NCI-H2029 (cell line): ENCODE measurements around the gene PSMD2.
A peak's percentile ranks its signal among the peaks of the same experiment; 100 is the strongest.

Experiments
- DNase-seq: peaks from one replicate; lab custom pipeline; 2025; lab: John Stamatoyannopoulos, UW

The PSMD2 gene

DNA sequence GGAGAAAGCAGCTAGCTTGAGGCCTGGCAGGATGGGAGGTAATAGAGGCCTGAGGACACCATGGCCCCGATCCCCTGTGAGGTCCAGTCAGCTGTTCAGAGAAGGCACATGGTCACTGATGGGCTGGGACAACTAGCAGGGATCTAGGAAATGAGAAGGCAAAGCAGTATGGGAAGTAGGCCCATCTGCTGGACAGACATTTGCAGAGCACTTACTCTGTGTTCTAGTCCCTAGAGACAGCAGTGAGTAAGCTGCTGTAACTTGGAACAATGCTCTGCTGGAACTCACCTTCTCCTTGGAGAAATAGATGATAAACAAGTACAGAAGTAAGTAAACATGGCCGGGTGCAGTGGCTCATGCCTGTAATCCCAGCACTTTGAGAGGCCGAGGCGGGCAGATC, 16.1 kb upstream of the PSMD2 start:
- no peak for DNase-seq

DNA sequence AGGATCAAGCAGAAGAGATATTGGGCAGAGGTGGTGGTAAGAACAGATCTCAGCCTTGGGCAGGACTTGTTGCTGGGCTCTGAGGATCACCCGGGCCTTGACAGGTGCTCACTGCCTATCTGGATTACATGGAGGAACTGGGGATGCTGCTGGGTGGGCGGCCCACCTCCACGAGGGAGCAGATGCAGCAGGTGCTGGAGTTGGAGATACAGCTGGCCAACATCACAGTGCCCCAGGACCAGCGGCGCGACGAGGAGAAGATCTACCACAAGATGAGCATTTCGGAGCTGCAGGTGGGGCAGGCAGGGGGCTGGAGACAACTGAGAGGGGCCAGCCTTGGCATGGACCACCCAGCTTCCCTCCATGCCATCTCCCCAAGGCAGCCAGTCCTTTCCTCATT, 15.4 kb upstream of the PSMD2 start:
- DNase-seq, result no peak

DNA sequence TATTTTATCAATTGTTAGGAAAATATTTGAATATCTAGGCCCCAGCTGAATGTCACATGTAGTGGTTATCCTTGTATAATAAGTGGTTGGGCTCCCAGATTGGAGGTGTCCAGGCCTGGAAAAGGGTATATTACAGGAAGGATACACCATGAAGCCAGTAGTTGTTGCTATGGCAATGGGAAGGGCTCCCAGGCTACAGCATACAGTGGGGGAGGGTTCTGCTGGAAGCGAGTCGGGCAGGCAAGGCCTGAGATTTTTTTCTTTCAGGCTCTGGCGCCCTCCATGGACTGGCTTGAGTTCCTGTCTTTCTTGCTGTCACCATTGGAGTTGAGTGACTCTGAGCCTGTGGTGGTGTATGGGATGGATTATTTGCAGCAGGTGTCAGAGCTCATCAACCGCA, 14.3 kb upstream of the PSMD2 start:
- DNase-seq, result peak; percentile 80

DNA sequence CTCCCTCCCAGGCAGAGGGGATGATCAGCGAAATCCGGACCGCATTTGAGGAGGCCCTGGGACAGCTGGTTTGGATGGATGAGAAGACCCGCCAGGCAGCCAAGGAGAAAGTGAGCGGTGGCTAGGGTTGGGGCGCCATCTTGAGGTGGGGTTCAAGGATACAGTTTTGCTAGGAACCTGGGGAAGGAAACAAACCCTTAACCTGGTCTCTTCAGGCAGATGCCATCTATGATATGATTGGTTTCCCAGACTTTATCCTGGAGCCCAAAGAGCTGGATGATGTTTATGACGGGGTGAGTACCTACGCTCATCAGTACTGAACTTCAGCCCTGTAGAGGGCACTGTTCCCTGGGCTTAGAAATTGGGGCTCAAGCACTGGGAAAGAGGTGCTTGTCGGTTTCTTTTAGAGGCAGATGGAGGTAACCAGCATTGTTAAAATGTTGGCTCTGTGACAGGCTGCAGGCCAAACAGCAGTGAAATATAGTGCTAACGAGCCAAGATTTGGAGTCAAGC, 9.6 kb upstream of the PSMD2 start:
- peak; percentile 22 for DNase-seq

GRCh38 chr3:184290331-184290730, 8.7 kb upstream of the PSMD2 start:
- no peak for DNase-seq

DNA sequence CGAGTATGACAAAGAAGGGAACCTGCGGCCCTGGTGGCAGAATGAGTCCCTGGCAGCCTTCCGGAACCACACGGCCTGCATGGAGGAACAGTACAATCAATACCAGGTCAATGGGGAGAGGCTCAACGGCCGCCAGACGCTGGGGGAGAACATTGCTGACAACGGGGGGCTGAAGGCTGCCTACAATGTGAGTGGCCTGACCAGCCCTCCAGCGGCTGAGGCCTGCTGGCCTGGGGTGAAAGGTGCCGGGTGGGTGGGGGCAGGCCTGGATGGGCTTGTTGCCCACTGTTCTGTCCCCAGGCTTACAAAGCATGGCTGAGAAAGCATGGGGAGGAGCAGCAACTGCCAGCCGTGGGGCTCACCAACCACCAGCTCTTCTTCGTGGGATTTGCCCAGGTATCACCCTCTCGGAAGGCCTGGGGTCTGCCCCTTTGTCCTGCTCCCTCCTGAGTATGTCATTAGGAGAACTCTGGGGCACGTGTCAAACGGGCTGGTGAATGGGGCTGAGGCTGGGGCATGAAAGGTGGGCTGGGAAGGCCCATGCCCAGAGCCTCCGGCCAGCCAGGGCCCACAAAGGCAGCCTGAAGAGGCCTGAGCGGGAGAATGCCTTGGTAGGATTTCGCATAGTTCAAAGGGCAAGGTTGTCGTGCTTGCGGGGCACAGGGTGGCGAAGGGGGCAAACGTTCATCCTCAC, 7.8 kb upstream of the PSMD2 start:
- DNase-seq, result no peak

GRCh38 chr3:184291738-184292445, 7.1 kb upstream of the PSMD2 start:
- no peak for DNase-seq

- DNase-seq, result peak; percentile 80
These were observed 3.3 kb upstream of the PSMD2 start for GRCh38 chr3:184295771-184296170.

DNA sequence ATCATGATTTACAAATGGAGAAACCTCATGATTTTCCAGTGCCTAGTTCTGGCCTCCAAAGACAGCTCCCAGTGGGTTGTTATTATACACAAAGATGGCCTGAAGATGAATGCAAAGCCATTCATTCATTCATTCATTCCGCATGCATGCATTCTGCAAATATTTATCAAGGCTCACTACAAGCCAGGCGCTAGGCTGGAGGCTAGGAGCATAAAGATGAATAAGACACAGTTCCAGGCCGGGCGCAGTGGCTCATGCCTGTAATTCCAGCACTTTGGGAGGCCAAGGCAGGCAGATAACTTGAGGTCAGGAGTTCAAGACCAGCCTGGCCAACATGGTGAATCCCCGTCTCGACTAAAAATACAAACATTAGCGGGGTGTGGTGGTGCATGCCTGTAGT, 2.4 kb upstream of the PSMD2 start:
- no peak for DNase-seq

GRCh38 chr3:184299488-184300377, 692 bp downstream of the PSMD2 start:
- DNase-seq, result no peak

DNA sequence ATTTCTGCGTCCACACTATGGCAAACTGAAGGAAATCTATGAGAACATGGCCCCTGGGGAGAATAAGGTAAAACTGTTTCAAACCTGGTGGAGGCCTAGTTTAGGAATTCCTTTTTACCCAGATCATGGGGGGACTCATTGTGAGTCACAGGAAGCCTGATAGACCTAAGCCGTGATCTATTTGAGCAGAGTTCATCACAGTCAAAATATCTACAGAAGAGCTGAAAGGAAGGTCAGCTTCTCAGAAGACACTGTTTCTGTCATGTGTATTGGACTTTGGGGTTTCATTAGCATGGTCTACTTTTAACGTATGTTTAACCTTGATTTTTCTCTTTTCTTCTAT, 1.3 kb downstream of the PSMD2 start:
- DNase-seq, result no peak

- DNase-seq, result no peak
These were observed 6.5 kb downstream of the PSMD2 start for GRCh38 chr3:184305577-184305976.

- no peak for DNase-seq
These were observed 7.4 kb downstream of the PSMD2 start for GRCh38 chr3:184306341-184306972.

DNA sequence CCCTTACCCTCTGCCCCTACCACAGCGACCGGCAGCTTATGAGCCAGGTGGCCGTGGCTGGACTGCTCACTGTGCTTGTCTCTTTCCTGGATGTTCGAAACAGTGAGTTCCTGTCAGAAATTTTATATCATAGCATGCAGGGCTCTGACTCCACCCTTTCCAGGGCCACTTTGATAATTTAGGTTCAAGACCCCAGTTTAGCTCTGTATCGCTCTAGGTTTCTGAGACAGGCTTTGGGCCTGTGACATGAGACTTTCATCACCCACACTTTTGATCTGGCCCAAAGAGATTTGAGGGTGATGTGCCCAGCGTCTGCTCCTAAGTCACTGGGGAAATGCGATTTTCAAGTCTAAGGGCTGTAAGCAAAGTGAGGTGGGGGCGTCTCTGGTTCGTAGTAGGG, 8.9 kb downstream of the PSMD2 start:
- no peak for DNase-seq

- DNase-seq, result no peak
These were observed 9.7 kb downstream of the PSMD2 start for GRCh38 chr3:184308744-184309143.

DNA sequence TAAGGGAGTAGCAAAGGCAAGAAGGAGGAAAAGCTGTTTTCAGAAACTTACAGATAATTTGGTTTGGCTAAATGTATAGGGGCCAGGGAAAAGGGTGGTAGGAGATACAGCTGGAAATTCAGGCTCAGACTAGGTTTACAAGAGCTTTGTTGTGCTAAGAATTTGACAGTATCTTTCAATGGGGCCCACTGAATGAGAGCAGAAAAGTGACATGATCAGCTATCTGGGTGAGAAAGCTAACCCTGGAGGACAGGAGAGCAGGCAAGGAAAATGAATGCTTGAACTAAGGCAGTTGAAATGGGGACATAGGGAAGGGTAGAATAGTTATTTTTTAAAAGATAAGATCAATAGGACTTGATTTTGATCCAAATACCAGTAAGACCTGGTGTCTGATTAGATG, 12.6 kb downstream of the PSMD2 start:
- DNase-seq, result no peak

- peak; percentile 92 for DNase-seq
These were observed 15.3 kb downstream of the PSMD2 start, which contains the start of gene EIF4G1 for GRCh38 chr3:184314363-184314699. TSS of gene EIF4G1 (plus strand) at chr3:184314606. CDS start at chr3:184315797, 1,191 bp downstream.

- peak; percentile 65 for DNase-seq
These were observed 15.9 kb downstream of the PSMD2 start for GRCh38 chr3:184314700-184315542.

DNA sequence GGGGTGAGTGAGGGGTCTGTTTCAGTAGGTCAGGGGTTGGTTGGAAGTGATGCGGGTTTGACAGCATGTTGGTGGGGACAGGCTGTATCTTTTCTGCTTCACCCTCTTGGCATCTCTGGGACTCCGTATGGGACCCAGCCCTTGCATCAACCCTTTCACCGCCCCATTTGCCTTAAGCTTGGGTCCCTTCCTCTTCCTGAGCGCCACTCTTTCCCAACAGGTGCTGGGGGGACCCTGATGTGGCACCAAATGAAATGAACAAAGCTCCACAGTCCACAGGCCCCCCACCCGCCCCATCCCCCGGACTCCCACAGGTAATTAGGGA, 16.5 kb downstream of the PSMD2 start:
- DNase-seq, result no peak

DNA sequence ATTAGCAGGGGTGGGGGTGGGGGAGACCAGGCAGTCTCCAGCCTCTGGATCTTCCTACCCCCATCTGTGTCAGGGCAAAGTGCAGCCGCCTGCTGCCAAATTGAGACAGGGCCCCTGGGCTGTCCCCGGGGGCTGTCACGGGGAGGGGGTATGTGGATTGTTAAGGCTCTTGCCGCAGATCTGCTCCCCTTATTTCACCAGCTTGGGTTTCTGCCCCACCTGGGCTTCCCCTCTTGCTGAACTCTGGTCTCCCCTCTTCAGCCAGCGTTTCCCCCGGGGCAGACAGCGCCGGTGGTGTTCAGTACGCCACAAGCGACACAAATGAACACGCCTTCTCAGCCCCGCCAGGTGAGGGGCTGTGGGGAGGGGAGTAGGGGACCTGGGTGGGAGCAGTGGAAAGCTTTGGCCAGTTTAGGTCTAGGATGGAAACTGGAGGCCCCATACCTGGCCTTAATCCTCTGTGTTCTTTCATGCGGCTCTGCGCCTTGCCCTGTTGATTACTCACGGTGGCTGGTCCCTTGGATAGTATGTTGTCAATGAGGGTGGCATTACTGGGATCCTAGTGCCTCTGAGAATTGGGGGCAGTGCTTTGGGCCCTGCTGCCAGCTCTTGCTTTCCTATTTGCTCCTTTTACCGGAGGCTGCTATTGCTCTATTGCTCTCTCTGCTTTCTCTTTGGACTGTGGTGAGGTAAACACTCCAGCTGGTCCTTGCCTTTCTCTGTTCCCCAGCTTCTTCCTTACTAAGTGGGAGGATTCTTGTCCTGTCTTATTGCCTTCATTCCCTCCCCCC, 17.0 kb downstream of the PSMD2 start:
- no peak for DNase-seq

DNA sequence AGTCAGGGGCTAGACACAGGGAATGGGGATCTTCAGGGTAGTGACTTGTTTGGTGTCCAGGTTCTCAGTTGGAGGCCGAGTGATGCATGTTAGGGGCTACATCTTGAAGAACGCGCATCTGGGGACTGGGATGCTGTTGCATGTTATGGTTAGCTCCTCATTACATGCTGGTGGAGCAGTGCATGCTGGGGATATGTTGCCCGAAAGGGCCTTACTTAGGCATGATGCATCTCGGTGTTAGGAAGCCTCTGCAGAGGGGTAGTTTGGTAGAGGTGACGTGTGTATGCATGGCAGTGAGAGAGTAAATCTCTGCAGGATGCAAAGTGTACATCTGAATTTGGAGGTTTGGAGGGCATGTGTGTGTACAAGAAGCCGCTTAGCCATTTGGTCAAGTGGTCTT, 17.8 kb downstream of the PSMD2 start:
- DNase-seq, result no peak
